Esophagus squamous epithelium (tissue), 5 donors: ENCODE results near the gene BABAM1. TPM values are rescaled to one million over a fixed set of nuclear protein-coding genes. Genes with fewer than 3 reads are reported as not detected.
A peak's percentile ranks its signal among the peaks of the same experiment; 100 is the strongest.

Experiments
- DNase-seq: peaks from one replicate; lab custom pipeline; 2025; lab: John Stamatoyannopoulos, UW
- H3K27ac ChIP-seq, 4 donors: fragments of 200-600 bp; sonication (generic); one replicate each; pipeline ENCODE4 v1.5.1; 2016 to 2019; ENCODE audit warnings: mild to moderate bottlenecking in 1 of 4
- H3K27me3 ChIP-seq, 4 donors: fragments of 200-600 bp; sonication (generic); 1 replicate in 3 of 4; 2 replicates in 1 of 4; pipeline versions ENCODE4 v1.5.1 to v1.6.0; 2017 to 2021; ENCODE audit warnings: antibody characterized with exemption in 1 of 4
- H3K36me3 ChIP-seq, 3 donors: fragments of 200-600 bp; sonication (generic); one replicate each; pipeline ENCODE4 v1.5.1; 2016 to 2019
- H3K4me1 ChIP-seq, 3 donors: fragments of 200-600 bp; sonication (generic); one replicate each; pipeline ENCODE4 v1.5.1; 2017 to 2019
- H3K4me3 ChIP-seq, 4 donors: fragments of 200-600 bp; sonication (generic); 1 replicate in 3 of 4; 2 replicates in 1 of 4; pipeline ENCODE4 v1.5.1; 2016 to 2019; ENCODE audit warnings: mild to moderate bottlenecking in 2 of 4, moderate library complexity in 1 of 4
- H3K9me3 ChIP-seq, 3 donors: fragments of 200-600 bp; sonication (generic); one replicate each; pipeline ENCODE4 v1.5.1; 2016 to 2019
- POLR2A ChIP-seq, 4 donors: fragments of 450-650 bp; IDR thresholded peaks; one replicate each; pipeline ENCODE4 v1.6.1; 2017; ENCODE audit warnings: antibody characterized with exemption in 4 of 4, mild to moderate bottlenecking in 4 of 4, moderate library complexity in 3 of 4
- WGBS, 2 donors: methylation state at CpG; one replicate each; pipeline ENCODE4 v1.1.5; 2018; 5-methylcytosine and 5-hydroxymethylcytosine counted together
- intact Hi-C: fragments of 100-400 bp; cut with DNase I; formaldehyde crosslinking; loops from one replicate; pipeline ENCODE4 v1.15.0; 2022
- total RNA-seq, 4 donors: library from RNA; depleted of rRNA; stranded (reverse); fragments of >200 nt; gene quantifications; one replicate each; pipeline ENCODE4 v1.1.0, GENCODE V29; 2016
- TF ChIP-seq, protein P1 (sequence below), 6 experiments: fragments of 450-650 bp in 4 of 6; fragments of 200-600 bp in 2 of 6; sonication (generic) in 2 of 6; IDR thresholded peaks; one replicate each; pipeline ENCODE4 v1.5.1; 2016 to 2019; ENCODE audit warnings: antibody characterized with exemption in 6 of 6, mild to moderate bottlenecking in 4 of 6, moderate library complexity in 4 of 6
- donor health status: DM: yes; HTN: yes; CAD: no.

BABAM1 gene
- total RNA-seq, 4 donors from 2014 or later: 29.1 to 55.8 (median 53.1) TPM

DNA sequence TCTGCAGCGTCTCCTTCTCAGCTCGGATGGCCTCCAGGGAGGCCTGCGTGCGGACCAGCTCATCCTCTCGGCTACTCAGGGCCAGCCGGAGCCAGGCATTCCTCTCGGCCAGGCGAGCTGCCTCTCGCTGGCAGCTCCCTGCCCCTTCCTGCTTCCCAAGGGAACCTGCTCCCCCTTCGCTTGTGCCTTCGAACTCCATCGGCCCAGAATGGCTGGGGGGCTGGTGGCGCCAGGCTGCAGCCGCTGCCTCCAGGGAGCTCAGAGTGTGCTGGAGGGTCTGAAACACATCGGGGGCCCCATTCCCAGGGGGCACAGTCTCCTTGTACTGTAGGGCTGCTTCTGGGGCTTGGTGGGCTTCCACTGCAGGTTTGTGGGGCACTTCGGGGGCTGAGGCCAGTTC, 4.7 kb upstream of the BABAM1 start:
- H3K4me3 ChIP-seq: peak overlapping the region in 1 of 4 donors; percentile 26
- no peak for DNase-seq
- 83 to 84% methylated on average over 10 to 13 of the region's 16 CpGs for WGBS, 2 donors

DNA sequence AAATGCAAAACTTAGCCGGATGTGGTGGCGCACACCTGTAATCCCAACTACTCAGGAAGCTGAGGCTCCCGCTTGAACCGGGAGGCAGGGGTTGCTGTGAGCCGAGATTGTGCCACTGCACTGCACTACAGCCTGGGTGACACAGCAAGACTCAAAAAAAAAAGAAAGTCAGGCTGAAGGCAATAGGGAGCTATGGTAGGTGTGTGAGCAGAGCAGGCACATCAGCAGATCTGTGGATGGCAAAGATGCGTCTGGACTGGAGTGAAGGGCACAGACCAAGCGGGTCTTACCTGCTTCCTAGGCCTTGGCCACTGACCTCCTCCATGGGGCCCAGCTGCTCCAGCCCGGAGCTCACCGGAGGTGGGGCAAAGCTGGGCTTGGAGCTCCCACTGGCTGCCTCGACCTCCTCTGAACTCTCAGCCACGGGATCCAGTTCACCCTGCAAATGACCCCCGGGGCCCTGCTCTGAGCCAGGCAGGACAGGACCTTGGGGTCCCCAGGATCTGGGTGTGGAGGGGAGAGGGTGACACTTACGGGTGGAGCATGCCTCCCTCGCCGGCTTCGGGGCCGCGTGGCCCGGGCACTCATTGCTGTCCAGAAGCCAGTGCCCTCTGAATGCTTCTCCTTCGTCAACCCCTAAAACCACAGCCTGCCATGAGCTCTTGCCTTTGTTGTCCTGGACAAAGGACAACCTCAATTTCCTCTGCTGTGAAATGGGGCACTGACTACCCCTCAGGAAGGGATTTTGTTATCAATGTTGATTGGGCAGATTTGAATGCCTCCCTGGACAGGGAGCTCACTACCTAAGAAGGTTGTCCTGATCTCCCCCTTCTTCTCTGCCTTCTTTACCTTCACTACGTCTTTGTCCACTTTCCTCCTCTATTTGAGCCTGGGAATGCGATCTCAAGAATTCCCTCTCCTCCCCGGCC, 3.3 kb upstream of the BABAM1 start:
- TF ChIP-seq, protein P1, sequence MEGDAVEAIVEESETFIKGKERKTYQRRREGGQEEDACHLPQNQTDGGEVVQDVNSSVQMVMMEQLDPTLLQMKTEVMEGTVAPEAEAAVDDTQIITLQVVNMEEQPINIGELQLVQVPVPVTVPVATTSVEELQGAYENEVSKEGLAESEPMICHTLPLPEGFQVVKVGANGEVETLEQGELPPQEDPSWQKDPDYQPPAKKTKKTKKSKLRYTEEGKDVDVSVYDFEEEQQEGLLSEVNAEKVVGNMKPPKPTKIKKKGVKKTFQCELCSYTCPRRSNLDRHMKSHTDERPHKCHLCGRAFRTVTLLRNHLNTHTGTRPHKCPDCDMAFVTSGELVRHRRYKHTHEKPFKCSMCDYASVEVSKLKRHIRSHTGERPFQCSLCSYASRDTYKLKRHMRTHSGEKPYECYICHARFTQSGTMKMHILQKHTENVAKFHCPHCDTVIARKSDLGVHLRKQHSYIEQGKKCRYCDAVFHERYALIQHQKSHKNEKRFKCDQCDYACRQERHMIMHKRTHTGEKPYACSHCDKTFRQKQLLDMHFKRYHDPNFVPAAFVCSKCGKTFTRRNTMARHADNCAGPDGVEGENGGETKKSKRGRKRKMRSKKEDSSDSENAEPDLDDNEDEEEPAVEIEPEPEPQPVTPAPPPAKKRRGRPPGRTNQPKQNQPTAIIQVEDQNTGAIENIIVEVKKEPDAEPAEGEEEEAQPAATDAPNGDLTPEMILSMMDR (IDR thresholded peaks at IDR 0.05): no peak
- no peak for TF ChIP-seq POLR2A (IDR thresholded peaks at IDR 0.05)
- peaks cover 0 to 9% (median 0%) of the 10 kb centered on the region in 3 donors for H3K9me3 ChIP-seq
- DNase-seq: no peak
- intact Hi-C loops: no loop called here
- H3K4me1 ChIP-seq: peaks cover 7 to 32% (median 9%) of the 10 kb centered on the region in 3 donors
- WGBS, 2 donors: 77 to 78% methylated on average over 18 to 19 of the region's 23 CpGs
- peak overlapping the region; percentile 9 to 59 (median 34) for H3K4me3 ChIP-seq
- no peaks in the 10 kb centered on the region for H3K27me3 ChIP-seq
- peaks cover 0 to 5% (median 4%) of the 10 kb centered on the region in 3 donors for H3K36me3 ChIP-seq
- H3K27ac ChIP-seq: peak overlapping the region; percentile 24 to 65 (median 58)

More for the DNA sequence above, 4.7 kb upstream of the BABAM1 start:
- Histone ChIP-seq H3K4me1 (peaks cover 0 to 19% (median 0%) of the 10 kb centered on the region in 3 donors), H3K27me3 (no peaks in the 10 kb centered on the region), H3K27ac (no peak overlapping the region), H3K36me3 (no peaks in the 10 kb centered on the region), H3K9me3 (peaks cover 0 to 9% (median 0%) of the 10 kb centered on the region in 3 donors)
- intact Hi-C loops: no loop called here
- TF ChIP-seq POLR2A (IDR thresholded peaks at IDR 0.05): no peak
- TF ChIP-seq, protein P1 (IDR thresholded peaks at IDR 0.05): no peak

DNA sequence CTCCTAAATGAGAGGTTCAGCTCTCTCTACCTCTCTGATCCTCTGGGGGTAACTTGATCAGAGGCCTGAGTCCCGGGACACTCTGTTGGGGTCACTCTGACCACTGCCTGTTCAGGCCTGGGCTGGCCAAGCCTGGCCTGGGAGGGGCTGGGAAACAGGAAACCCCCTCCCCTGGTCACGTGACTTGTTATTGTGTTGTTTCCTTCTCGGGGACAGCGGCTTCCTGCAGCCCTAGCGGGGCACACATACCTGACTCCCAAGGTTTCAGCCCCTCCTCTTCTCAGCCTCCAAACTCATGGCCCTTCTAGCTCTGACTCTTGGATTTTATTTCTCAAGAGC, 2.6 kb upstream of the BABAM1 start, which contains the start of gene USHBP1:
TSS of gene USHBP1 (minus strand) at position 105 of the 339 bp plus-strand sequence. CDS start 446 bp downstream, outside the sequence.
- TF ChIP-seq, protein P1 (IDR thresholded peaks at IDR 0.05): no peak
- no peak for TF ChIP-seq POLR2A (IDR thresholded peaks at IDR 0.05)
- no peak for DNase-seq
- peaks cover 7 to 32% (median 9%) of the 10 kb centered on the region in 3 donors for H3K4me1 ChIP-seq
- peaks cover 0 to 2% (median 0%) of the 10 kb centered on the region in 3 donors for H3K9me3 ChIP-seq
- peak within 1 kb of the TSS; percentile 24 to 65 (median 58) for H3K27ac ChIP-seq
- intact Hi-C loops: no loop called here
- H3K36me3 ChIP-seq: peaks cover 0 to 11% (median 6%) of the 10 kb centered on the region in 3 donors
- peak within 1 kb of the TSS; percentile 9 to 59 (median 34) for H3K4me3 ChIP-seq
- no peaks in the 10 kb centered on the region for H3K27me3 ChIP-seq
- 6 to 50% methylated on average over 2 to 4 of the region's 5 CpGs for WGBS, 2 donors

DNA sequence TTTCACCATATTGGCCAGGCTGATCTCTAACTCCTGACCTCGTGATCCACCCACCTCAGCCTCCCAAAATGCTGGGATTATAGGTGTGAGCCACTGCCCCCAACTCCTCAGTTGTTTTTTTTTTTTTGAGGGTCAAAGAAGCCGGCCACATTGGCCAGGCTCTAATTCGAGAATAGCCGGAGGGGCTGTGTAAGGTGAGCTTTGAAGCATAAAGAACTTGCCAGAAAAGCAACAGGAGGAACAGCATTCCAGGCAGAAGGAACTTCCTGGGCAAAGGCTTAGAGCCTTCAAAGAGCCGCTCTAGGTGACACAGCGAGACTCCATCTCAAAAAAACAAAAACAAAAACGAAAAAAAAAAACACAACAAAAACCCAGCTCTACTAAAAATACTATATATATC, 1.2 kb upstream of the BABAM1 start:
- 92 to 98% methylated on average over 4 of the region's 7 CpGs for WGBS, 2 donors
- TF ChIP-seq, protein P1 (IDR thresholded peaks at IDR 0.05): no peak
- TF ChIP-seq POLR2A (IDR thresholded peaks at IDR 0.05): no peak
- no peaks in the 10 kb centered on the region for H3K27me3 ChIP-seq
- peaks cover 7 to 26% (median 9%) of the 10 kb centered on the region in 3 donors for H3K4me1 ChIP-seq
- no peaks in the 10 kb centered on the region for H3K9me3 ChIP-seq
- H3K27ac ChIP-seq: peak overlapping the region in 2 of 4 donors; percentile 84 to 86
- intact Hi-C loops: no loop called here
- H3K4me3 ChIP-seq: no peak overlapping the region
- peaks cover 0 to 25% (median 6%) of the 10 kb centered on the region in 3 donors for H3K36me3 ChIP-seq
- DNase-seq: no peak

DNA sequence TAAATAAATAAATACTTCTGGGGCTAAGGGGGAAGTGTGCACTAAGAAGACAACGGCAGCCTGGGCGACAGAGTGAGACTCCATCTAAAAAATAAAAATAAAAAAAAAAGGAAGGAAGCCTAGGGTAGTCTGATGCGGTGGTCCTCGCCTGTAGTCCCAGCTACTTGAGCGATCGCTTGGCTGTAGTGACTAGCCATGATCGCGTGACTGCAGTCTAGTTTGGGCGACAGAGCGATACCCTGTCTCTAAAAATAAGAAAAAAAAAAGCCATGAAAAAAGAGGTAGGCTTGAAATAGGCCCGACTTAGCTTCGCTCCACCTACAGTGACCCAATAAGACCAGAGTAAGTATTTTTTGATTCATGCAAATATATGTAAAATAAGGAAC, 661 bp upstream of the BABAM1 start:
- no peak for DNase-seq
- H3K27ac ChIP-seq: peak overlapping the region; percentile 78 to 86 (median 81)
- 66 to 77% methylated on average over 12 of the region's 12 CpGs for WGBS, 2 donors
- peak overlapping the region in 2 of 4 donors; percentile 5 to 89 for H3K4me3 ChIP-seq
- H3K27me3 ChIP-seq: no peaks in the 10 kb centered on the region
- H3K9me3 ChIP-seq: no peaks in the 10 kb centered on the region
- H3K36me3 ChIP-seq: peaks cover 0 to 31% (median 12%) of the 10 kb centered on the region in 3 donors
- peaks cover 7 to 25% (median 9%) of the 10 kb centered on the region in 3 donors for H3K4me1 ChIP-seq
- TF ChIP-seq, protein P1 (IDR thresholded peaks at IDR 0.05): no peak
- no peak for TF ChIP-seq POLR2A (IDR thresholded peaks at IDR 0.05)
- intact Hi-C loops: no loop called here
